GM12878 (cell line): Measurements from ENCODE around the gene MTAP. TPM values are rescaled to one million over a fixed set of nuclear protein-coding genes. Genes with fewer than 3 reads are reported as not detected.

Source experiments
- ATAC-seq: fragments of 200-7000 bp; cut with Tn5 transposase; 3 replicates; pipeline ENCODE4 v1.9.1; 2020; ENCODE audit warnings: mild to moderate bottlenecking, moderate library complexity
- BruUV-seq: library from RNA; stranded (reverse); fragments of 400-500 nt; replicated peaks from 2 replicates; lab custom pipeline; 2021; lab: Mats Ljungman, UMichigan
- CTCF ChIA-PET: fragments of 300-600 bp; sonication (Branson Sonifier 250); formaldehyde crosslinking; extraction: SDS; loops from one replicate; lab custom pipeline; 2021; ENCODE audit warnings: inconsistent platforms; lab: Yijun Ruan, JAX
- POLR2A ChIA-PET: fragments of 350-600 bp; formaldehyde crosslinking; extraction: SDS; loops from one replicate; lab custom pipeline; 2021; ENCODE audit warnings: inconsistent platforms; lab: Charles Lee
- RAD21 ChIA-PET: fragments of 300-600 bp; sonication (Branson Sonifier 250); formaldehyde crosslinking; loops from one replicate; lab custom pipeline; 2023; ENCODE audit warnings: antibody characterized with exemption; ENCODE audit not compliant: unreplicated experiment; lab: Charles Lee
- SMC1A ChIA-PET: fragments of 300-600 bp; sonication (Branson Sonifier 250); formaldehyde crosslinking; loops from one replicate; lab custom pipeline; 2023; ENCODE audit not compliant: unreplicated experiment, uncharacterized antibody; lab: Charles Lee
- DNase-seq: peaks from one replicate; pipeline ENCODE4 v3.0.0-alpha.2; 2011; ENCODE audit warnings: low read depth, low spot score
- FAIRE-seq: peaks from 3 replicates; lab custom pipeline; 2011; peaks lifted over from hg19 to GRCh38; lab: Jason Lieb, UNC
- H2AFZ ChIP-seq: 2 replicates; pipeline ENCODE4 v1.6.0; 2011; ENCODE audit warnings: low read depth, low read length, control low read depth; ENCODE audit not compliant: control insufficient read depth
- H3K27ac ChIP-seq: 2 replicates; pipeline ENCODE4 v1.5.1; 2011; ENCODE audit warnings: control low read depth; ENCODE audit not compliant: control insufficient read depth, insufficient read depth
- H3K27me3 ChIP-seq, 2 experiments: replicated peaks in 1 of 2; 2 replicates each; pipeline versions ENCODE4 v1.6.0 to v1.6.1; 2011; ENCODE audit warnings: low read length in 1 of 2; ENCODE audit not compliant: control insufficient read depth in 2 of 2, insufficient read depth in 2 of 2
- H3K36me3 ChIP-seq, 2 experiments: 2 replicates each; pipeline ENCODE4 v1.5.1; 2011; ENCODE audit warnings: low read length in 1 of 2; ENCODE audit not compliant: control insufficient read depth in 2 of 2, insufficient read depth in 2 of 2
- H3K4me1 ChIP-seq: 2 replicates; pipeline ENCODE4 v1.6.1; 2011; ENCODE audit warnings: mild to moderate bottlenecking, low read length, moderate library complexity, mixed read lengths; ENCODE audit not compliant: control insufficient read depth, insufficient read depth
- H3K4me2 ChIP-seq: 2 replicates; pipeline ENCODE4 v1.6.0; 2011; ENCODE audit warnings: control low read depth; ENCODE audit not compliant: control insufficient read depth, insufficient read depth
- H3K4me3 ChIP-seq: fragments of 200-600 bp; sonication (generic); 2 replicates; pipeline ENCODE4 v1.5.1; 2016
- H3K79me2 ChIP-seq: 2 replicates; pipeline ENCODE4 v1.6.0; 2011; ENCODE audit warnings: low read length; ENCODE audit not compliant: control insufficient read depth, insufficient read depth
- H3K9ac ChIP-seq: 2 replicates; pipeline ENCODE4 v1.8.0; 2011; ENCODE audit warnings: low read length, control low read depth, mixed read lengths; ENCODE audit not compliant: control insufficient read depth, insufficient read depth
- H3K9me3 ChIP-seq: replicated peaks from 3 replicates; pipeline ENCODE4 v1.5.1; 2011; ENCODE audit warnings: mild to moderate bottlenecking, low read length; ENCODE audit not compliant: control insufficient read depth, insufficient read depth
- H4K20me1 ChIP-seq: 2 replicates; pipeline ENCODE4 v1.6.0; 2011; ENCODE audit not compliant: control insufficient read depth, insufficient read depth
- BCL3 ChIP-seq: IDR thresholded peaks from 2 replicates; pipeline ENCODE4 v1.6.1; 2011; ENCODE audit warnings: borderline replicate concordance, low read depth, mild to moderate bottlenecking, moderate library complexity, low read length; ENCODE audit not compliant: insufficient read depth, poor library complexity, severe bottlenecking
- CTCF ChIP-seq, 3 experiments: IDR thresholded peaks in 2 of 3; conservative IDR thresholded peaks in 1 of 3; 2 replicates each; pipeline ENCODE4 v1.5.1; 2011; ENCODE audit warnings: low read depth in 3 of 3, low read length in 3 of 3, mild to moderate bottlenecking in 3 of 3, control low read depth in 2 of 3, moderate library complexity in 2 of 3, inconsistent platforms in 1 of 3, mixed read lengths in 1 of 3; ENCODE audit not compliant: control insufficient read depth in 2 of 3, insufficient read depth in 1 of 3; ENCODE audit errors: extremely low read depth in 1 of 3
- CUX1 ChIP-seq: IDR thresholded peaks from 2 replicates; pipeline ENCODE4 v1.6.1; 2012; ENCODE audit warnings: improper control_type of control experiment, low read depth, low read length; ENCODE audit not compliant: insufficient replicate concordance
- E4F1 ChIP-seq: fragments of 450-650 bp; IDR thresholded peaks from 2 replicates; pipeline ENCODE4 v1.6.1; 2018; ENCODE audit warnings: borderline replicate concordance, mild to moderate bottlenecking; ENCODE audit not compliant: partially characterized antibody
- EP300 ChIP-seq, 2 experiments: fragments of 150-350 bp in 1 of 2; IDR thresholded peaks; 2 replicates each; pipeline ENCODE4 v1.6.1; 2011 to 2012; ENCODE audit warnings: low read depth in 2 of 2, low read length in 2 of 2, borderline replicate concordance in 1 of 2, improper control_type of control experiment in 1 of 2, inconsistent platforms in 1 of 2; ENCODE audit not compliant: control insufficient read depth in 1 of 2
- GATAD2B ChIP-seq: fragments of 450-650 bp; conservative IDR thresholded peaks from 2 replicates; pipeline ENCODE4 v1.6.1; 2017; ENCODE audit warnings: low read depth, mild to moderate bottlenecking, moderate library complexity
- NFYB ChIP-seq: IDR thresholded peaks from 2 replicates; pipeline ENCODE4 v1.6.1; 2011; ENCODE audit warnings: low read depth, mild to moderate bottlenecking, low read length, improper control_type of control experiment, moderate library complexity; ENCODE audit not compliant: insufficient read depth
- NR2C1 ChIP-seq: fragments of 450-650 bp; IDR thresholded peaks from 2 replicates; pipeline ENCODE4 v1.6.1; 2017; ENCODE audit warnings: antibody characterized with exemption, mild to moderate bottlenecking, moderate library complexity
- SP1 ChIP-seq: IDR thresholded peaks from one replicate; pipeline ENCODE4 v1.6.1; 2011; ENCODE audit warnings: low read depth, low read length
- TCF12 ChIP-seq: IDR thresholded peaks from 2 replicates; pipeline ENCODE4 v1.6.1; 2011; ENCODE audit warnings: low read depth, mild to moderate bottlenecking, low read length
- TCF7 ChIP-seq: IDR thresholded peaks from 2 replicates; pipeline ENCODE4 v1.6.1; 2014; ENCODE audit warnings: antibody characterized with exemption, borderline replicate concordance
- in situ Hi-C: fragments of 300-500 bp; cut with MboI; formaldehyde crosslinking; loops from 9 replicates; pipeline ENCODE4 v1.14.3; 2018; ENCODE audit warnings: mixed read lengths
- intact Hi-C: fragments of 100-400 bp; cut with micrococcal nuclease; formaldehyde crosslinking; loops from one replicate; pipeline ENCODE4 v1.14.2; 2022; ENCODE audit not compliant: unreplicated experiment
- polyA plus RNA-seq, 11 experiments: library from polyadenylated mRNA; depleted of rRNA in 4 of 11; unstranded in 6 of 11; stranded (reverse) in 5 of 11; fragments of >200 nt; fragmentation: Nextera tagmentation in 4 of 11; fragmentation: Illumina TruSeq in 1 of 11; extraction: Ambion mirVana in 4 of 11; extraction: Trizol in 1 of 11; gene quantifications; 1 replicate in 1 of 11; 2 replicates in 10 of 11; pipeline versions ENCODE4 v1.2.1 to v1.2.3, GENCODE V29; 2011 to 2016; ENCODE audit warnings: inconsistent platforms in 2 of 11, missing spikeins in 2 of 11, low read depth in 1 of 11
- total RNA-seq, 4 experiments: library from RNA; depleted of rRNA in 3 of 4; stranded (reverse); fragments of >200 nt in 3 of 4; fragmentation: Illumina TruSeq in 1 of 4; extraction: Trizol in 1 of 4; gene quantifications; 2 replicates each; pipeline versions ENCODE4 v1.2.1 to v1.2.3, GENCODE V29; 2013 to 2021

MTAP gene
- total and polyA plus RNA-seq, 10 of the 15 experiments (the other 5 are each of a cell fraction or from before 2014, with no cell fraction given), result 16.4 to 29.9 (median 22.6) TPM

GRCh38 chr9:21984101-21984500, 181.7 kb downstream of the MTAP start:
- Histone ChIP-seq H3K27ac (no peak overlapping the region), H3K79me2 (no peaks in the 10 kb centered on the region), H3K9me3 (no peaks in the 10 kb centered on the region), H3K36me3 (no peaks in the 10 kb centered on the region), H4K20me1 (no peaks in the 10 kb centered on the region), H3K4me2 (no peak overlapping the region), H3K4me1 (no peaks in the 10 kb centered on the region), H3K4me3 (no peak overlapping the region), H3K9ac (no peak overlapping the region), H3K27me3 (0 out of 4 replicates have a peak, but pooled peaks cover 0 to 3% of the 10 kb centered on the region in 2 experiments), H2AFZ (no peak overlapping the region)
- ChIA-PET CTCF (interaction anchor here (1.1 to 4.9 kb wide), 2 partner anchors 24 to 171 kb away, joined by 5 to 30 read pairs; partner anchors contain the start of gene CDKN2B), SMC1A (no interaction called here), POLR2A (no interaction called here), RAD21 (no interaction called here)
- in situ Hi-C loops, result no loop called here
- DNase-seq, result no peak
- ATAC-seq, result no peak
- intact Hi-C loops, result no loop called here
- BruUV-seq, result no TSS peak
- FAIRE-seq, result no peak
- TF ChIP-seq TCF7 (no peak), NR2C1 (no peak), EP300 (IDR thresholded peaks at IDR 0.05; ENCODE audit: borderline replicate concordance in 1 of 2, control insufficient read depth in 1 of 2, low read depth in 2 of 2, low read length in 2 of 2) (no peak), SP1 (no peak), GATAD2B (no peak), TCF12 (no peak), E4F1 (no peak), CTCF (IDR thresholded peaks at IDR 0.05 in 2 of 3, conservative IDR thresholded peaks at IDR 0.05 in 1 of 3; ENCODE audit: control insufficient read depth in 2 of 3, extremely low read depth in 1 of 3, insufficient read depth in 1 of 3, low read depth in 3 of 3, low read length in 3 of 3) (no peak), CUX1 (no peak), BCL3 (no peak), NFYB (no peak)
